MCF 10A (cell line): ENCODE measurements around the gene ZNF791. TPM values are rescaled to one million over a fixed set of nuclear protein-coding genes. Genes with fewer than 3 reads are reported as not detected.

Experiments used
- BruUV-seq: library from RNA; stranded (reverse); fragments of 400-500 nt; replicated peaks from 2 replicates; lab custom pipeline; 2021; lab: Mats Ljungman, UMichigan
- CTCF ChIA-PET: fragments of 300-600 bp; sonication (Branson Sonifier 250); formaldehyde crosslinking; extraction: SDS; loops from one replicate; lab custom pipeline; 2021; ENCODE audit warnings: antibody characterized with exemption, inconsistent platforms; lab: Yijun Ruan, JAX
- POLR2A ChIA-PET: fragments of 300-600, 350-650 bp; sonication (Branson Sonifier 250); formaldehyde crosslinking; extraction: SDS; loops from one replicate; lab custom pipeline; 2020; ENCODE audit warnings: antibody characterized with exemption, inconsistent platforms; lab: Yijun Ruan, JAX
- DNase-seq: peaks from one replicate; pipeline ENCODE4 v3.0.0-alpha.2; 2018; ENCODE audit not compliant: unreplicated experiment
- H3K27ac Mint-ChIP-seq: one replicate; pipeline ENCODE4 v1.8.0; 2022; ENCODE audit warnings: mild to moderate bottlenecking, low read depth, mixed read lengths; ENCODE audit not compliant: unreplicated experiment
- H3K27me3 Mint-ChIP-seq: one replicate; pipeline ENCODE4 v1.8.0; 2022; ENCODE audit warnings: mixed read lengths; ENCODE audit not compliant: insufficient read depth, unreplicated experiment
- H3K36me3 Mint-ChIP-seq: one replicate; pipeline ENCODE4 v1.8.0; 2022; ENCODE audit warnings: mild to moderate bottlenecking, moderate library complexity, mixed read lengths; ENCODE audit not compliant: insufficient read depth, unreplicated experiment
- H3K4me1 Mint-ChIP-seq: one replicate; pipeline ENCODE4 v1.8.0; 2022; ENCODE audit warnings: mixed read lengths; ENCODE audit not compliant: insufficient read depth, unreplicated experiment
- H3K4me3 Mint-ChIP-seq: one replicate; pipeline ENCODE4 v1.8.0; 2022; ENCODE audit warnings: mild to moderate bottlenecking, moderate library complexity, mixed read lengths; ENCODE audit not compliant: unreplicated experiment
- H3K9me3 Mint-ChIP-seq: one replicate; pipeline ENCODE4 v1.8.0; 2022; ENCODE audit warnings: mixed read lengths; ENCODE audit not compliant: unreplicated experiment
- intact Hi-C: fragments of 100-400 bp; cut with micrococcal nuclease; formaldehyde crosslinking; loops from 2 replicates; pipeline ENCODE4 v1.14.1; 2022
- total RNA-seq: library from RNA; stranded (reverse); gene quantifications from 2 replicates; pipeline ENCODE4 v1.2.3, GENCODE V29; 2022
- TF ChIP-seq, protein P1 (sequence below): fragments of 200-600 bp; IDR thresholded peaks from one replicate; pipeline ENCODE4 v1.8.0; 2022; ENCODE audit warnings: antibody characterized with exemption, mild to moderate bottlenecking; ENCODE audit not compliant: unreplicated experiment

Gene ZNF791
- total RNA-seq, 1 experiment from 2014 or later, result 23.7 TPM

- ChIA-PET CTCF (interaction anchor here (2.4 kb wide), 1 partner anchor 9 kb away, joined by 15 read pairs; no protein-coding TSS in a partner anchor), POLR2A (no interaction called here)
- Mint-ChIP-seq H3K4me3 (no peak overlapping the region), H3K27ac (no peak overlapping the region), H3K4me1 (no peaks in the 10 kb centered on the region), H3K9me3 (peaks cover 9% of the 10 kb centered on the region), H3K36me3 (peaks cover 13% of the 10 kb centered on the region), H3K27me3 (no peaks in the 10 kb centered on the region)
- TF ChIP-seq, protein P1, sequence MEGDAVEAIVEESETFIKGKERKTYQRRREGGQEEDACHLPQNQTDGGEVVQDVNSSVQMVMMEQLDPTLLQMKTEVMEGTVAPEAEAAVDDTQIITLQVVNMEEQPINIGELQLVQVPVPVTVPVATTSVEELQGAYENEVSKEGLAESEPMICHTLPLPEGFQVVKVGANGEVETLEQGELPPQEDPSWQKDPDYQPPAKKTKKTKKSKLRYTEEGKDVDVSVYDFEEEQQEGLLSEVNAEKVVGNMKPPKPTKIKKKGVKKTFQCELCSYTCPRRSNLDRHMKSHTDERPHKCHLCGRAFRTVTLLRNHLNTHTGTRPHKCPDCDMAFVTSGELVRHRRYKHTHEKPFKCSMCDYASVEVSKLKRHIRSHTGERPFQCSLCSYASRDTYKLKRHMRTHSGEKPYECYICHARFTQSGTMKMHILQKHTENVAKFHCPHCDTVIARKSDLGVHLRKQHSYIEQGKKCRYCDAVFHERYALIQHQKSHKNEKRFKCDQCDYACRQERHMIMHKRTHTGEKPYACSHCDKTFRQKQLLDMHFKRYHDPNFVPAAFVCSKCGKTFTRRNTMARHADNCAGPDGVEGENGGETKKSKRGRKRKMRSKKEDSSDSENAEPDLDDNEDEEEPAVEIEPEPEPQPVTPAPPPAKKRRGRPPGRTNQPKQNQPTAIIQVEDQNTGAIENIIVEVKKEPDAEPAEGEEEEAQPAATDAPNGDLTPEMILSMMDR, result no peak
- intact Hi-C loops, result no loop called here
- no peak for DNase-seq
- BruUV-seq, result no TSS peak
These were observed 36.7 kb upstream of the ZNF791 start for GRCh38 chr19:12574036-12574435.

DNA sequence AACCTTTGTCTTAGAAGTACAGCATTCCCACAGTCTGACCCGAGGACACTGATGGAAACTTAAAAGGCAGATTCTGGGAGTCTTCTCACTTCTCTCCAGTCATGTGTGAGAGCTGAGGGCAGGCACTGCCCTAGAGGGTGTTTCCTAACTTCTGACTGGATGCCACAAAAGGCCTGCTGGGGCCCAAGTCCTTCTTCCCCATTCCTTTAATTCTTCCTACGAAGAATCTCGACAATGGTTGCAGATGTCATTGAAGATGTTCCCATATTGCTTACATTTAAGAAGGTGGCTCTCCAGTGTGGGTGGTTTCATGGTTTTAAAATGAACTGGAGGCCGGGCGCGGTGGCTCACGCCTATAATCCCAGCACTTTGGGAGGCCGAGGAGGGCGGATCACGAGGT lies 32.1 kb upstream of the ZNF791 start:
- Mint-ChIP-seq H3K36me3 (peaks cover 58% of the 10 kb centered on the region), H3K4me3 (no peak overlapping the region), H3K27me3 (no peaks in the 10 kb centered on the region), H3K4me1 (no peaks in the 10 kb centered on the region), H3K27ac (no peak overlapping the region), H3K9me3 (peaks cover 9% of the 10 kb centered on the region)
- intact Hi-C loops, result no loop called here
- no peak for DNase-seq
- POLR2A ChIA-PET, result interaction anchor here (1.1 kb wide), 1 partner anchor 20 kb away, joined by 3 read pairs; no protein-coding TSS in a partner anchor
- TF ChIP-seq, protein P1, result no peak
- no TSS peak for BruUV-seq
- CTCF ChIA-PET, result interaction anchor here (0.7 kb wide), 1 partner anchor 11 kb away, joined by 3 read pairs; no protein-coding TSS in a partner anchor

DNA sequence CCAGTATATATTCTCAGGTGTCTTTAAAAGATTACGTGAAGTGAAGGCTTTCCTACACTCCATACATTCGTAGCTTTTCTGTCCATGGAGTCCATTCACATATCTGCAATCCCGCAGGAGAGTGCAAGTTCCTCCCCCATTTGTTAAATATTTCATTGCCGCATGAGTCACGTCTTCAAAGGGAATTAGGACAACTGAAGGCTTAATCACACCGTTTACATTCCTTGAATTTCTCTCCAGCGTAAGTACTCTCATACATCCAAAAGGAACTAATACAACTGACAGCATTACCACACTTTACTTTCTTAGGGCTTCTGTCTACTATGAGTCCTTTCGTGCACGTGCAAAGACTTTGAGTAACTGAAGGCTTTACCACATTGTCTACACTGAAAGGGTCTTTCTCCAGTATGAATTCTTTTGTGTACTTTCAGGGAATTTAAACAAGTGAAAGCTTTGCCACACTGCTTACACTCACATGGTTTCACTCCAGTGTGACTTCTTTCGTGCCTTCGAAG lies 30.5 kb upstream of the ZNF791 start:
- DNase-seq, result peak; percentile 49
- ChIA-PET CTCF (no interaction called here), POLR2A (no interaction called here)
- TF ChIP-seq, protein P1, result no peak
- Mint-ChIP-seq H3K4me3 (no peak overlapping the region), H3K4me1 (no peaks in the 10 kb centered on the region), H3K27me3 (no peaks in the 10 kb centered on the region), H3K27ac (no peak overlapping the region), H3K9me3 (peaks cover 9% of the 10 kb centered on the region), H3K36me3 (peaks cover 60% of the 10 kb centered on the region)
- TSS peak; percentile 20 for BruUV-seq
- intact Hi-C loops, result no loop called here

DNA sequence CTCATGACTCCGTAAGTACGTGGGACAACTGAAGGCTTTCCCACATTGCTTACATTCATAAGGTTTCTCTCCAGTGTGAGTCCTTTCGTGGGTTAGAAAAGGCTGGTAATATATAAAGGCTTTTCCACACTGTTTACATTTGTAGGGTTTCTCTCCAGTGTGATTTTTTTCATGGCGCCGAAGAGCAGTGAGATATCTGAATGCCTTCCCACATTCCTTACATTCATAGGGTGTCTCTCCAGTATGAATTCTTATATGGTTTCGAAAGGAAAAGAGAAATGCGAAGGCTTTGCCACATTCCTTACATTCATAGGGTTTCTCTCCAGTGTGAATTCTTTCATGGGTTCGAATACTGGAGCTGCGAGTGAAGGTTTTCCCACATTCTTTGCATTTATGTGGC lies 29.6 kb upstream of the ZNF791 start:
- TF ChIP-seq, protein P1, result no peak
- ChIA-PET CTCF (no interaction called here), POLR2A (interaction anchor here (1.4 kb wide), 1 partner anchor 30 kb away, joined by 4 read pairs; the partner anchor contains the start of genes ZNF490 and ZNF791)
- H3K4me1 Mint-ChIP-seq, result no peaks in the 10 kb centered on the region
- no peak overlapping the region for H3K4me3 Mint-ChIP-seq
- no peak overlapping the region for H3K27ac Mint-ChIP-seq
- no peak for DNase-seq
- no TSS peak for BruUV-seq
- peaks cover 60% of the 10 kb centered on the region for H3K36me3 Mint-ChIP-seq
- no peaks in the 10 kb centered on the region for H3K27me3 Mint-ChIP-seq
- intact Hi-C loops, result no loop called here
- peaks cover 9% of the 10 kb centered on the region for H3K9me3 Mint-ChIP-seq
